Measurements from ENCODE around the gene UBIAD1. TPM values are rescaled to one million over a fixed set of nuclear protein-coding genes. Genes with fewer than 3 reads are reported as not detected.
A peak's percentile ranks its signal among the peaks of the same experiment; 100 is the strongest.

The UBIAD1 gene
- 10 to 100 TPM in 2 of 3 donors, 1 to 10 TPM in 1; 8.9 to 14.9 (median 12.6) TPM for total RNA-seq
- long read RNA-seq, donor 1, transcript UBIAD1-202 (2 exons, 3,646 nt): major isoform, 22 of 25 reads
- long read RNA-seq, donor 1, partial matches to known transcripts: 0 of 25 reads
- long read RNA-seq, donor 1, other reads (novel, unspliced or antisense): 3 of 25 reads
- long read RNA-seq, donor 2, transcript UBIAD1-202 (2 exons, 3,646 nt): major isoform, 5 of 6 reads
- long read RNA-seq, donor 2, partial matches to known transcripts: 0 of 6 reads
- long read RNA-seq, donor 2, other reads (novel, unspliced or antisense): 1 of 6 reads

- Histone ChIP-seq H3K36me3 (ENCODE audit: low read depth) (no peaks in the 10 kb centered on the region), H3K9me3 (no peaks in the 10 kb centered on the region), H3K4me1 (ENCODE audit: low read depth) (peaks cover 26% of the 10 kb centered on the region), H3K4me3 (peak within 1 kb of the TSS; percentile 50)
- TF ChIP-seq CTCF (IDR thresholded peaks at IDR 0.05): no peak
- peak; percentile 94 for ATAC-seq
- DNase-seq: peak; percentile 83 to 89 (median 89)
- intact Hi-C loops (cut with DNase I, micrococcal nuclease): no loop called here
Observed at GRCh38 chr1:11272832-11273594, at the start of gene UBIAD1. TSS of gene UBIAD1 (plus strand) at chr1:11273198. CDS start at chr1:11273532, 334 bp downstream.

DNA sequence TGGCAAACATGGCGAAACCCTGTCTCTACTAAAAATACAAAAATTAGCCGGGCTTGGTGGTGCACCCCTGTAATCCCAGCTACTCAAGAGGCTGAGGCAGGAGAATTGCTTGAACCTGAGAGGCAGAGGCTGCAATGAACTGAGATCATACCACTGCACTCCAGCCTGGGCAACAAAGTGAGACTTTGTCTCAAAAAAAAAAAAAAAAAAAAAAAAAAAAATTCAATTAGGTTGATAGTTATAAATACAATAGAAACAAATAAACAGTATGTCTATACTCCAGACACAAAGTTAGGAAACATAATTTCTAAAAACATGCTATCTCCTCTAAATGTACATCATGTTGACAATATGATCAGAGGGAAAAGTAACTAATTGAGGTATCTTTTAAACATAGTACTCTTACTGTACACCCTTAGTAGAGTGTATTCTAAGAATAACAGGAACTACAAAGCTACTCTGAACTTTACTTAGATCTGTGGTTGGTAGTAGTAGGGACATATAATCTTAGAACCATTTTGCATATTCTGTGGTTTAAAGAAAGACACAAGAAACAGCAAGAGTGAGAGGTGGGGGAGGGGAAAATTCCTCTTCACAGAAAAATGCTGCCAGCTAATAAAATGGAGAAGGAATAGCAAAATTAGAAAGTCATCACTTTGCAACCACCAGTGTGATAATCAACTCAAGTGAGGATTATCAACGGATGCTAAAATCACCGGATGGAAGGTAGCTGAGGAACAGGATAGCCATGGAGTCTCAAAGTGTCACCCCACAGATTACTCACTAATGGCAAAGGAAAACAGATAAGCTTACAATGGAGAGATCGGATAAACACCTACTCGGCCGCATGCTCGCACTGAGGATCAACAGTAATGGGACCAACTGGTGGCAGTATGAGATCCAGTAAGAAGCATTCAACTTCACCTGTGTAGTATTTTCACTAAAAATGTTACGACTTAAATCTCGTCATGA is 45.6 kb upstream of the UBIAD1 start:
- peaks cover 11% of the 10 kb centered on the region for H3K36me3 ChIP-seq (ENCODE audit: low read depth)
- ATAC-seq: peak; percentile 38
- H3K4me1 ChIP-seq (ENCODE audit: low read depth): no peaks in the 10 kb centered on the region
- H3K9me3 ChIP-seq: no peaks in the 10 kb centered on the region
- intact Hi-C loops (cut with DNase I, micrococcal nuclease): no loop called here
- no peak for DNase-seq
- H3K4me3 ChIP-seq: no peak overlapping the region
- TF ChIP-seq CTCF (IDR thresholded peaks at IDR 0.05): no peak

GRCh38 chr1:11229203-11229602 is 43.8 kb upstream of the UBIAD1 start:
- TF ChIP-seq CTCF (IDR thresholded peaks at IDR 0.05): no peak
- ATAC-seq (no peak), DNase-seq (no peak)
- no peaks in the 10 kb centered on the region for H3K9me3 ChIP-seq
- H3K36me3 ChIP-seq (ENCODE audit: low read depth): peaks cover 11% of the 10 kb centered on the region
- H3K4me1 ChIP-seq (ENCODE audit: low read depth): no peaks in the 10 kb centered on the region
- intact Hi-C loops (cut with DNase I, micrococcal nuclease): no loop called here
- H3K4me3 ChIP-seq: no peak overlapping the region

GRCh38 chr1:11233208-11233607 is 39.8 kb upstream of the UBIAD1 start:
- DNase-seq: no peak
- intact Hi-C loops (cut with DNase I, micrococcal nuclease): no loop called here
- no peaks in the 10 kb centered on the region for H3K9me3 ChIP-seq
- peaks cover 7% of the 10 kb centered on the region for H3K36me3 ChIP-seq (ENCODE audit: low read depth)
- no peak for ATAC-seq
- no peaks in the 10 kb centered on the region for H3K4me1 ChIP-seq (ENCODE audit: low read depth)
- TF ChIP-seq CTCF (IDR thresholded peaks at IDR 0.05): no peak
- H3K4me3 ChIP-seq: no peak overlapping the region

- H3K4me3 ChIP-seq: no peak overlapping the region
- TF ChIP-seq CTCF (IDR thresholded peaks at IDR 0.05): no peak
- intact Hi-C loops (cut with DNase I, micrococcal nuclease): no loop called here
- peaks cover 5% of the 10 kb centered on the region for H3K36me3 ChIP-seq (ENCODE audit: low read depth)
- ATAC-seq: no peak
- no peaks in the 10 kb centered on the region for H3K9me3 ChIP-seq
- no peak for DNase-seq
- no peaks in the 10 kb centered on the region for H3K4me1 ChIP-seq (ENCODE audit: low read depth)
Observed at GRCh38 chr1:11237356-11237755, 35.6 kb upstream of the UBIAD1 start.

All from mucosa of descending colon (tissue), 3 donors.